Activated CD8-positive, alpha-beta memory T cell treated with anti-CD3 and anti-CD28 coated beads, Interleukin-2, amount 50 U/mL, for 4 hours (primary cell): ENCODE measurements around the gene ADAMTS18.

Source experiments
- DNase-seq: peaks from one replicate; pipeline ENCODE4 v3.0.0-alpha.2; 2020

Gene ADAMTS18

DNA sequence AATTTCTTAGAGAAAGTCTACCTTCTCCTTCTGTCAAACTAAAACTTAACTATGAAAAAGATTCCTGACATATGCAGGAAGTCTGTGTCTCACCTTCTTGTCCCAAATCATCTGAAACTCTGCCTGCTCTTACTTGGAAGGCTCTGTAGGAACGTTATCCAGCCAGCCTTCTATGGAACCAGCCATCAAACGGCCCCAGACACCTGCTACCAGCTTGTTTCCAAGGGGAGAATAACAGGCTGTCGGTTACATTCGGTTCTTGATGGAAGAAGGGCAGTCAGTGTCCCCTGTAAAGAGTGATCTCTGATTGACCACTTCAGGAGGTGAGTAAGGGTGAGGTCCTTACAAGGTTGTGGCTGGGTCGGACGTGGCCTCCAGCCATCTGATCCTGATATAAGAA, 1.7 kb downstream of the ADAMTS18 start:
- DNase-seq, result no peak

DNA sequence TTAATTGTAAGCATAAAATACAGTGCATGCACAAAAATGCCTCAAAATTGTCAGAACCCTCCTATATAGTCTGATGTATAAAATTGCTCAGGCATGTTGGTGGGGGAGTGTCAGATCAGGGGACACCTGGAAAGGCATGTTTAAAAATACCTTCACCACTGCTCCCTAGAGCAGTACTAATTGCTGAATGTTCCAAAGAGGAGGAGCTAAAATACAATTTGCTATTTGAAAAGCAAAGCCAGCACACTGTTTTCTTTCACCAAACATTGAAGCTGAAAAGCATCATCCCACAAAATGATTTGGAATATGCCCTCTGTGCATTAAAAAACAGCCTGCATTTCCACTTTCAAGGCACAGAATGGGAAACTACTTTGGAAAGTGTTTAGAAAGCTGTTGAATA, 2.6 kb downstream of the ADAMTS18 start:
- DNase-seq, result no peak

DNA sequence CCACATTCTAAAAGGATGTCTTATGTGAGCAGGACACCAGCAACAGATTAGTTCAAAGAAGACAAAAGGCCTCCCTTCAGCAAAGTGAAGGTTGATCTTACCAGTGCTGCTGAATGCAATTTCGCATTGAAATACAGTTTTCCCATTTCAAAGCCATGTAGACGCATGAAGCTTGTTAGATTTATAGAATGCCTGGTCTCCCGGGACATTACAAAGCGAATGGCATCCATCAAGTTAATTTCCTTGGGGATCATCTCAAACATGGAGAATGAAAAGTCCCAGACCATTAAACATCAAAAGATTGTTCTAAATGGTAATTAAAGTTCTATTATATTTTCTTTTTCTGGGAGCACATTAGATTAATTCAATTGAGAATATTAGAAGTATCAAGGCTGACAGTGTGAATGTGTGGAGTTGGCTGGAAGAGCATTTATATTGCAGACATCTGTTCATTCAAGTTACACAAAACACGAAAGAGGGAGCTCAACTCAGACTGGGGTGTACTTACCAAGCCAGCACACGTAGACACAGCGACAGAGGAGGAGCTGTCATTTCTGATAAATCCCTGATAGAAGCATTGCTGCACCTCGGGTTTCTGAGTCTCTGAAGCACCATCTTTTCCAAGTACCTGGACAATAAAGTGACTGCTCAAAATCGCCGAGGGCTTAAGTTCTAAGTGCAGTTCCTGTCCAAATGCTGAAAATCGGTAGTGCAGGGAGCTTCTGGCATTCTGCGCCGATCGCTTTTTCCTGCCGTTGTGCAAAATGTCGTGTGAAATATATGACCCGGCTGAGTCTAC, 3.8 kb downstream of the ADAMTS18 start:
- DNase-seq, result no peak

DNA sequence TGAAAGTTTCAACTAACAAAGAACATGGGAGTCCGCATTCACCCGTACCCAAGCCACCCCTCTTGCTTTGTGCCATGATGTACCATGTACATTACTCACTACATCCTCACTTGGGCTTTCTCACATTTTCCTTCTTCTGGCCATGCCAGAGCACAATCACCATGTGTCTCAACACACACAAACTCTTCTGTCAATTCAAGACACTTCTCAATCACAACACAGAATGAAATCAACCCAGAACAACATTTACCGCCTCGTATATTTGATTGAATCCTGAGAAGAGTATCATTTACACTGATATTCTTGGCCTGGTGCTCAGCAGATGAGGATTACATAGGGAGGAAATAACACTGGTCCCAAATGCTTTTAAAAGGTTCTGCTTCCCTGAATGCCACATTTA, 4.5 kb downstream of the ADAMTS18 start:
- no peak for DNase-seq

DNA sequence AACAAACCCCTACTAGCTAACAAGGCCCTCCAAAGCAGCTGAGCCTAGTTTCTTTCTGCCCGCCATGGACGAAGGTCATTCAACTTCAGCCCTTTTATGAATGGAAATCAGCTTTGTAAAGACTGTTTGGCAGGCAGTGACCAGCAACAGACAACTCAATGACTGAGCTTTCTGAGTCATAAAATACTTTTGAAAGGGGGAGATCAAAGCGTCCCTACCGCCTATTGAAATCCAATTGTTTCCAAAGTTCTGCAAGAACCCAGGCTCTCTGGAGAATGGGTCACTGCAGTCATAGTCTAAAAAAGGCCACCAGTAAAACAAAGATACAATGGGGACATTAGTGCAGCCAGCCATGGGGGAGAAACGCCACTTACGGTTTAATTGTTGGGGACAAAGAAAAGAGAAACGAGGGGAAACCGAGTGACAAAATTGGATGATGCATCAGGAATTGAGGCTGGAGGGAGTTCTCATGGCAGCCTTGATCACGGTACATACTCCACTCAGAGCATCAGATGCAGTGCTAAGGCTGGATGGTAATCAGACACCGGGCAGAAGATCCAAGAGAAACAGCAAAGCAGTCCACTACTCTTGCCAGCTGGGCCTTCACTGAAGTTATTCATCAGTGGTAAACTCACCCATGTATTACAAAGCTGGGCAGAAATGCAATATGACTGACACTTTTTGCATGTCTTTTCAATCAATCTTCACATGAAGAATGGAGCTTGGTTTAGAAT, 9.8 kb downstream of the ADAMTS18 start:
- DNase-seq, result no peak

DNA sequence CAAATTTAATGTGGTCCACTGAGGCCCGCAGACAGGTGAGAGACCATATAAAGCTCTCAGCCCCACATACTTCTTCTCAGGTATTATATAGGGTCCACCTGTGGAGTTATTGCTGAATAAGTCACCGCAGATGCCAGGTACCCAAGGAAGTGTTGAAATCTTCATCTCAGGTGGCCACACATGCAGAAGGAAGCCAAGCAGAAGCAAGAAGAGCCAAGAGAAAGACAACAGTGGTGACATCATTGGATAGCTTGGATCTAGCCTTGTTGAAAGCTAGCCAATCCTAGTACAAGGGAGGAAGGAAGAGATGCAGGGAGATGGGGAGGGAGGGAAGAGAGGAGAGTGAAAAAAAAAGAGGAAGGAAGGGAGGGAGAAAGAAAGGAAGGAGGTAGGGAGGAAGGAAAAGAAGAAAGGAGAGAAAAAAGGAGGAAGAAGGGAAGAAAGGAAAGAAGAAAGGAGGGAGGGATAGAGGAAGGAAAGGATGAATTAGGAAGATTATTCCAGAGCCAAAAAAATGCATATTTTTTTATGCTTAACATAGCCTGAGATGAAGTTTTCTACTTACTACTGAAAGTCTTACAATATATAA, 12.5 kb downstream of the ADAMTS18 start:
- no peak for DNase-seq

DNA sequence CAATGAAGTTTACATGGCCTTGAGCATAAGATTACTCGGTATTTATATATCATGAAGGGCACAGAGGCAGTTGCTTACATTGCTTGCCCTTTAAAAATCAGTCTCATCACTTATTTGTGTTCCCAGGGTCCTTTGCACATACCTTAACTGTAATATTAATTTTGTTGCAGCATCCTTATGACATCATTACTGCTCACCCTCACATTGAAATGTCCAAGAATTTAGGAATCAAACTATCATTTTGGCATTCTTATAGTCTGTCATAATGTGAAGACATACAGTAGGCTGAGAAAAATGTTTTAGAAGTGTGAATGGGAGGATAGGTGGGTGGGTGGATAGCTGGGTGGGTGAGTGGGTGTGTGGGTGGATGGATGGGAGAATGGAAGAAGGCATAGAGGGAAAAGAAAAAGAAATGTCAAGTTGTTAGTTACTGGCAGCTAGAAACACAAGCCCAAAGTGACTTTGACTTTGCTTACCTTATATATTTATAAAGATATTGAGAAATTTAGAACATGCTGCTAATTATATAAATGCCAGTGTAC, 17.8 kb downstream of the ADAMTS18 start:
- no peak for DNase-seq

DNA sequence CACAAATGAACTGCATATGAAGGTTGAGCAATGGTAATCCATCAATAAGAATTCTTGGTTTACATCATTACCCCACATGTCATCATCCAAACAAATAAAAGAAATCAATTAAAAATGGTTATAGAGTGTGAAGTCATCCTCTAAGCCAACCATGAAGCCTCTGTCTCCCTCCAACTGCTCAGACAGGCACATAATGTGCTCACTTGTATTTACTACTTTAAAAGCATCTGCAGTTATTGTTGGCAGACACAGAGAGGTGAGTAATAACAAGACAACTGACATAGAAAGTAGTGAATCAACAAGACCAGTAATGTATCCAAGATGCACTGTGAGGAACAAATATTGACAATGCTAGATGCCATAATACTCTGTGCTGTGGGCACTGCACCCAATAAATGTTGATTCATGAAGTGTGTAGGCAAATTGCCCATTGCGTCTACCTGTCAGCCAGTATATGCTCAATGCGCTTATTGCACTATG, 20.0 kb downstream of the ADAMTS18 start:
- no peak for DNase-seq

DNA sequence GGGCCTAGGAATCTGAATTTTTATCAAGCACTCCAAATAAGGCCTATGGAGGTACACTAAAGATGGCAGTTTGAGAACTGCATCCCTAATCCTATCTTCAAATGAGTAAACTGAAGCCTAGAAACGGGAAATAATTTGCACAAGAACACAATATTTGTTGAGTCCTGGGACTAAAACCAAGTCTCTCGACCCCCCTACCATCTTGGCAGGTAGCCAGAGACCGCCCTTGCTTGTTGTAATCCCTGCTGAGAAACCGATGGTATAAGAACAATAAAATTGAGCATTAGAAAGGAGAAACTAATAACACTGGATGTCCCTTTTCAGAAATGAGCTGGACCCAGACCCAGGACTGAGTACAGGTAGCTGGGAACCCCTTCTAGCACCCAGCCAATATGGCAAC, 24.4 kb downstream of the ADAMTS18 start:
- DNase-seq, result no peak

DNA sequence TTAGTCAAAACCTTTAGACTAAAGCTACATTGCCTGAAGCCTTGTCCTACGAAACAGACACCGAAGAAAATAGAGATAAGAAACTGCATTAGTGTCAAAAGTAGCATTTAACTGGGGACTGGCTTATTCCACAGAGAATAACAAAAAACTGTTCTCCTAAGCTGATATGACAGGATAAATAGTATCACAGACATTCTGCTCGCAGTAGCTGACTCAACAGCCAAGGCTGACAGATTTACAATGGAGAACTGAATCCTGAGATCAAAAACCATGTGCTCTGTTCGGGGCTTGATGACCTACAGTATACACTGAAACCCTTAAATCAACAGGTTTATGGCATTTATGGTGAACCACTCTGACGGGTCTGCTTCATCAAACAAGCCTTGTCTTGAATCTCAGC, 25.5 kb downstream of the ADAMTS18 start:
- DNase-seq, result no peak

DNA sequence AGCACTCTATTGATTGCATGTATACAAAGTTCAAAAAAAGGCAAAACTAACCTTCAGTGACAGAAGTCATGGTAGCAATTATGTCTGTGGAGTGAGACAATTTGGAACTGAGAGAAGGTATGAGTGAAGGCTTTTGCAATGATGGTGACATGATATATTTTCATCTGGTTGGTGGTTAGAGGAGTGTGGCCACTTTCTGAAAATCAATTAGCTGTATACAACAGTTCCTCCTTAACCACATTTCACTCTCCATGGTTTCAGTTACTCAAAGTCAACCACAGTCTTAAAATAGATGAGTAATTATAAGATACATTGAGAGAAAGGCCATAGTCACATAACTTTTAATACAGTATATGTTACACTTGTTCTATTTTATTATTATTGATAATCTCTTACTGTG, 26.2 kb downstream of the ADAMTS18 start:
- DNase-seq, result no peak

DNA sequence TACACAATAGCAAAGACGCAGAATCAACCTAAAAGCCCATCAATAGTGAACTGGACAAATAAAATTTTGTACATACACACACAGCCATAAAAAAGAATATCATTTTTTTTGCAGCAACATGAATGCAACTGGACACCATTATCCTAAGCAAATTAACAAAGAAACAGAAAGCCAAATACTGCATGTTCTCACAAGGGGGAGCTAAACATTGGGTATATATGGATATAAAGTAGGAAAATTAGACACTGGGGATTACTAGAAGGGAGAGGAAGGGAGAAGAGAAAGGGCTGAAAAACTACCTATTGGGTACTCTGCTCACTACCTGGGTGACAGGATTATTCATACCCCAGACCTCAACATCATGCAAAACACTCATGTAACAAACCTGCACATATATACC, 28.2 kb downstream of the ADAMTS18 start:
- no peak for DNase-seq

DNA sequence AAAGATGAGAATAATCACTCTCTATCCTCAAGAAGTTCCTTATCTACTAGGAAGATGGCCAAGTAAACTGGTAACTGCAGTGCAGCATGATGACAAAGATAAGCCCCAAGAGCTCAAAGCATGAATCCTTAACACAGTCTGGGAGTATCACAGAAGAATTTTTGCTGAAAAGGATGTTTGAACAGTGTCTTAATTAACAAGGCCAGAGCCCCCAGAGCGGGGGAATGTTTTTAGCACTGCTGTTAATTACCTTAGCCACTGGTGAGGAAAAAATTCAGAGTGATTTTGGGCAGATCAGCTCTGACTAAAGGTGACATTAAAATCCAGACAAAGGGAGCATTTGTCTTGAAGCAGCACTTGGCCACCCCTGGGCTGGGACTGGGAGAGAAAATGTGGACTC, 30.1 kb downstream of the ADAMTS18 start:
- no peak for DNase-seq

DNA sequence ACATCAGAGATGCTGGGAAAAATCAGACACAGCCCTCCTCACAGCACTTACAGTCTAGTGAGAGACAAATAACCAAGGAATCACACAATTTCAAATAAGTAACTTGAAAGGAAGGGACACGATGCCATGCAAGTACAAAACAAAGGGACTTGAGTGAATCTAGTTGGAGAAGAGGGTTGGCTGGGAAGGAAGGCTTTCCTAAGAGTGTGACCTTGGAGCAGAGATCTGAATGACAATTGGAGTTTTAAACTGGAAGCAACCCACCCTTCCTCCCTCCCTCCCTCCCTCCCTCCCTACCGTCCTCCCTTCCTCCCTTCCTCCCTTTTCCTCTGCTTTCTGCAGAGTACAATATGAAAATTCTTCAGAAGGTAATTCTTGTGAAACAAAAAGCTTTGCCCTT, 31.1 kb downstream of the ADAMTS18 start:
- DNase-seq, result no peak

DNA sequence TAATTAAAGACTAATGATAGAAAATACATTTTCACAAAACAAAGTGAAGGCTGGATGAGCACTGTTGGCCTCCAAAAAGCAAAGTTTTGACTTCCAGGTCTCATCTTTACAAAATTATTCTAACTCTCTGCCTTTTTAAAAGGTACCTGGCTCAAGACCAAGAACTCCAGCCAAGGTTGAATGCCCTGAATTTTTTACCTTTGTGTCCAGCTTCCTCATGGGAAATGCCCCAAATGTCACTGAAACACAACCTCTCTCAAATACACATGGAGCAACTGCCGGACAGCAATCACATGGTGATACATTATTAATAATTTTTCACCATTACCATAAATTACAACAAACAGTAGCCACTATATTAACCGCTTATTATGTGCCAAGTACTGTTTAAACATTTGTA, 32.2 kb downstream of the ADAMTS18 start:
- DNase-seq, result no peak

DNA sequence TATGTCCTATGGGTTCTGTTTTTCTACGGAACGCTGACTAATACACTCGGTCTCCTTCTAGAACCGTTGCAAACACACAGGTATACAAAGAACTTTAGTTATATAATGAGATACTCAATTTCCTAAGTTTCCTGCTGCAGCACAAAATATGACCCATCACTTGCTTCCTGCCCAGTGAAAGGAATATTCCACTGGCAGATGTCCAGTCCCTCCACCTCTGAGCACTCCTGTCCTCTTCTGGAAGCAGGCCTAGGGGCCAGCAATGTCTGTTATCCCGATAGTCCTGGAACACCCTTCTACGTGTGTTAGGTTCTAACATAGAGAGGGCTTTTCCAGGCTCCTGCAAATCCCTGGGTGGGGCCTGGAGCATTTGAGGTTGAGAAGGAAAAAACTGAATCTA, 32.7 kb downstream of the ADAMTS18 start:
- DNase-seq, result no peak

DNA sequence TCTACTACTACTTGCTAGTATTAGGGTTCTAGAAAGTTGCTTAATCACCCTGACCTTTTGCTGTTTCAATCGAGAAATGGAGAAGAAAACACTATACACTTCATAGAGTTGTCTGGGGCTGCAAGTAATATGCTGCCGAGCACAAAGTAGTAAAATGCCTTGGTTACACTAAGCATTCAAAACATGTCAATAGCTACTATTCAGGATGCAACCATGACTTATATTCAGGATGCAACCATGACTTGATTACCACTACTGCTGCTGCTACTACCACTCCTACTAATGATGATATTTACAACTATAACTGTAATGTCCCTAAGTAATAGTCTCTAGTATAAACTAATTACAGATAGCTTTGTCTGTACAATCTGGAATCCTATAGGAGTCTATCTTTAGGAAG, 35.3 kb downstream of the ADAMTS18 start:
- no peak for DNase-seq

DNA sequence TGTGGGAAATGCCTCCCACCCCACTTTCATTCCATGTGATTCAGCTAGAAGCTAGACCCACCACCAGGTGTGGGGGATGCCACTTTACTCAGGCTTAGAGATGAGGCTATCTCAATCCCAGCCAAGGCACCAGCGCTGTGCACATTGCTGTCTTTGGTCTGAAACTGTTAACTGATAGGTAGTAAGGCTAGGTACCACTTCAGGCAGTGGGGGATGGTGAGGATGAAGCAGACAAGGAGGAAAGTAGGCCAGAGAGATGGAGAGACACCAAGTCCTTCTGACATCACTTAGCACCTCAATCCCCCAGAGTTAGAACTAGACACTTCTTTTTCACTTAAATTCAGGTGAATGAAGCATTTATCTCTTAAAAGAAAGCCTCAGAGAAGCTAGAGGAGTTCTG, 35.8 kb downstream of the ADAMTS18 start:
- no peak for DNase-seq

DNA sequence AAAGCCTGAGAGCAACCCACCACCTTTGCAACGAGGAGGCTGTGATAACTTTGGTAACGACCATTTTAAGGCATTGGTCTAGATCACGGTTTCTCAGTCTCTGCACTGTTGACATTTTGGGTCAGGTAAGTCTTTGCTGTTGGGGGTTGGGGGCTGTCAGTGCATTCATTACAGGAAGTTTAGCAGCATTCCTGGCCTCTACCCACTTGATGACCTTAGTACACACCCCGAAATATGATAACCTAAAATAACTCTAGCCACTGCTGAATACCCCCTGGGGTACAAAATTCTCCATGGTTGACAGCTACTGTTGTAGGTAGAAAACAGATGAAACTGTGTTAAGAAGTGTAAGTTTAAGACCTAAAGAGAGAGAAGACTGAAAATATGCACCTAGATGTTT, 36.3 kb downstream of the ADAMTS18 start:
- no peak for DNase-seq

DNA sequence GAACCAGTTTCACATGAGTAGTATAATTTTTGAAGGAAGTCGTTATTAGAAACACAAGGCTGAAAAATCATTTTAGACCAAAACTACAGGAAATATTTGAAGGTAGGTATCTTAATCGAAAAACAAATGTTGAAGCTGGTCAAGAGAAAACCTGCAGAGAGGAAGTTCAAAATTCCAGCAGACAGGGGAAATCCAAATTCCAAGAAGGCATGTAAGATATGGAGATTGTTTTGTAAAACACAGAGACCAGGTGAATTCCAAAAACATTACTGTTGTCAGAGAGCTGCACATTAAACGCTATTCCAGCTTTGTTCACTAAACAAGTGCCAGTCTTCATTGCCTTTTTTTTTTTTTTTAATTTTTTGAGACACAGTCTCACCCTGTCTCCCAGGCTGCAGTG, 38.4 kb downstream of the ADAMTS18 start:
- no peak for DNase-seq

DNA sequence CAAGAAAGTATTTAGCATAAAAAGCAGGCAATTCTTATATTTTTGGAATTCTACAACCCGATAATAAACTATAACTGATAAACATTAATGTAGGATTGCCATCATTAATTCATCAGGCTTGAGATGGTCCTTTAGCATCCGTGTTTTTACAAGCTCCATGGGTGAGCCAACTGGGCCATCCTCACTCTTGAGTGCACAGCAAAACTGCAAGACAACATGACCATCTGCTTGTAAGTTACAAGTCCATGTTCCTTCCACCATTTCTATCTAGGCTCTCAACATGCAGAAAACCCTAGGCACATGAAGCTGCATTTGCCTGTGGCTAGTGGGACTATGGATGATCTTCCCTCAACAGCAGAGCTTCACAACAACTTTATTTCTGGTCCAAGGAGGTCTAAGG, 40.1 kb downstream of the ADAMTS18 start:
- no peak for DNase-seq

DNA sequence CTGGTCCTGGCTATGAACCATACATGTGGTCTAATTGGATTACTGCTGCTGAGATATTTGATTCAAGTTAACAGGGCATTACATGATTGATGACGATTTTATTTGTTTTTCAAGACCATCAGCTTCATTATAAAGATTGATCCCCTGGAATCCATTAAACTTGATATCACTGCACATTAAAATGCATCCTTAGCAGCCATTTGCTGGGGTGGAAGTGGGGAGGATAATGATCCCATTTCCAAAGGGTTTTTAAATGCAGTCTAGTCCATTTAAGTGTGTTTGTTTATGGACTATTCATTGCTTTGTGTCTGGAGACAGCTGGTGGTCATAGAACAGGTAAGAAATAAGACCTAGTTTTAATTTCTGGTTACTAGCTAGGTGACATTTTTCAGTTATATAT, 40.9 kb downstream of the ADAMTS18 start:
- no peak for DNase-seq

DNA sequence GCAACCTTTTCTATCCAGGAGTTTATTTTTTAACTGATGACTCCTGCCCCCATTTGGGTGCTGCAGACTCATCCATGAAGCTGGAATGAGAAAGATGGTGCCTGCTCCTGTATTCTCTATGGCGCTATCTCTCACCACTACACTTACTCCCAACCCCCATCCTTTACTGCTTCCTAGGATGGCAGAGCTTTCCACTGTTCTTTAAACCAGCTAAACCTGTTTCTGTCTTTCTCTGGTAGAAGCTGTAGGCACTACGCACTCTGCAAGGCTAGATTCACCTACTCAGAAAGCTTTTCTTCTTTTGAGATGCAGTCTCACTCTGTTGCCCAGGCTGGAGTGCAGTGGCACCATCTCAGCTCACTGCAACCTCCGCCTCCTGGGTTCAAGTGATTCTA, 47.0 kb downstream of the ADAMTS18 start:
- DNase-seq, result no peak
